ENCODE data around the gene CDH12.
"Not testable (repeated sequence)": the region's sequence is repeated elsewhere in the genome, so short reads cannot be mapped to it uniquely, and the experiment has no call there.

The CDH12 gene

GRCh38 chr5:22643356-22643755, 209.8 kb downstream of the CDH12 start:
- no peak for DNase-seq

DNA sequence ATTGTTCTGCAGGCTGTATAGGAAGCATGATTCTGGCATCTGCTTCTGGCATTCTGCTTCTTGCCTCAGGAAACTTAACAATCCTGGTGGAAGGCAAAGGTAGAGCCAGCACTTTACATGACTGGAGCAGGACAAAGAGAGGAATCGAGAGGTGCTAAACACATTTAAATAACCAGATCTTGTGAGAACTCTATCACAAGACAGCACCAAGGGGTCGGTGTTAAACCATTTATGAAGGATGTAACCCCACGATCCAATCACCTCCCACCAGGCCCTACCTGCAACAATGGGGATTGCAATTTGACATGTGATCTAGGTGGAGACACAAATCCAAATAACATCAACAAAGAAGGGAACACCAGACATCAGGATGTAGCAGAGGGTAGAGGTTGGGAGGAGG, 221.5 kb downstream of the CDH12 start:
- no peak for DNase-seq

GRCh38 chr5:22627029-22627428, 226.1 kb downstream of the CDH12 start:
- DNase-seq = no peak

DNA sequence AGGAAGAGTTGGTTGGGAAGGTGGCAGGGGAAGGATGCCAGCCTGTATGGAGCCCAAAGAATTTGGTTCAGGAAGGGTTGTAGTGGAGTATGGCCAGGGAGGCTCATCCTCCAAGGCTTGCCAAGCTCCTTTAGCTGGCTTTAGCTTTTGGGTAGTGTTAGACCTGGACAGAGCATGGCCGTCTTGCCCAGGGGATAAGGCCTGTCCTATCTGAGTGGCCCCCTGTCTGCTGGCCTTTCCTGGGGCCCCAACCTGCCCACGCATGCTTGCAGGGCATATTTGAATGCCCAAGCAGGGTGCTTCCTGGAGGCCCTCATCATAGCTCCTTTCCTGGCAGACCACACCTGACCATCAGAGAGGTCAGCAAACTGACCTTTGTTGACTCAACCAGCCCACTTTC, 227.7 kb downstream of the CDH12 start:
- no peak for DNase-seq

DNA sequence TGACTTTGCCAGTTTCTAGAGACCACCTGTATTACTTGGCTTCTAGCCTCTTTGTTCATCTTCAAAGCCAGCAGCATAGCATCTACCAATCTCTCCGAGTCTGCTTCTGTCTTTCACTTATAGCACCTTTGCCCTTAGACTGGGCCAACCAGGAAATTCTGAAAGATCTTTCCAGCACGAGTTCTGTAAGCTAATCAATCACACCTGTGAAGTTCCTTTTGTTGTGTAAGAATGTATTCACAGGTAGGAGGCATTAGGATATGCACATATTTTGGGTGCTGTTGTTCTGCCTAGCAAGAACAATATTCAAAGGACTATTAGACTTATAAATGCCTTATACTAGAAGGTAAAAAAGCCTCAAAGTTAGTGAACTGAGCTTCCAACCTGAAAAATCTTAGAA, 232.1 kb downstream of the CDH12 start:
- DNase-seq = no peak

GRCh38 chr5:22615964-22616363, 237.2 kb downstream of the CDH12 start:
- no peak for DNase-seq

DNA sequence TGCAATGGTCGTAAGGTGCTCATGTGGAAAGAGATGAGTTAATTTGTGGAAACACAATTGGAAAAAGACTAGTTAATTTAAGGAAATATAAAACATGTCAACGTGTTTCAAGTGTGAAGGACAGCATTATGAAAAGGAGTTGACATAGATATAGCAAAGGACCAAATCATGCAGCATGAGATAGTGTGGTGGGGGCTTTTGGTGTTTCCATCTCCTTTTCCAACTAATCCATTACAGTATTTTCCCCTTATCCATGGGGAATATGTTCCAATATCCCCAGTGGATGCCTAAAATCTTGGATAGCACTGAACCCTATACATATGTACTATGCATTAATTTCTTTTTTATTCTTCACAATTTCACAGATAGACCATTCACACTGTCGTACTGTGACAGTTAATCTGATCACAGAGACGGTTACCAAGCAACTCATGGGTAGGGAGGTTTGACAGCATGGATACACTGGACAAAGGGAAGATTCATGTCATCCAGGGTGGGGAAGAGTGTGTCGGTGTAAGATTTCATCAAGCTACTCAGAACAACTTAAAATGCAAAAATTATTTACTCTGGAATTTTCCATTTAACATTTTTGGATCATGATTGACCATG, 238.6 kb downstream of the CDH12 start:
- DNase-seq = no peak

- no peak for DNase-seq
These were observed 240.2 kb downstream of the CDH12 start for GRCh38 chr5:22612928-22613327.

- DNase-seq = no peak
These were observed 241.8 kb downstream of the CDH12 start for GRCh38 chr5:22611327-22611726.

DNA sequence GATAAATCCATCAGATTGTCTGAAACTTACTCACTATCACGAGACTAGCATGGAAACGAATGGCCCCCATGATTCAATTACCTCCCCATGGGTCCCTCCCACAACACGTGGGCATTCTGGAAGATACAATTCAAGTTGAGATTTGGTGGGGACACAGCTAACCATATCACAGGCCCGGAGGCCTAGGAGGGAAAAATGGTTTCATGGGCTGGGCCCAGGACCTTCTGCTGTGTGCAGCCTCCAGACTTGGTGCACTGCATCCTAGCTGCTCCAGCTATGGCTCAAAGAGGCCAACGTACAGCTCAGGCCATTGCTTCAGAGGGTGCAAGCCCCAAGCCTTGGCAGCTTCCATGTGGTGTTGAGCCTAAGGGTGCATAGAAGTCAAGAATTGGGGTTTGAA, 245.6 kb downstream of the CDH12 start:
- not testable (repeated sequence) for DNase-seq

DNA sequence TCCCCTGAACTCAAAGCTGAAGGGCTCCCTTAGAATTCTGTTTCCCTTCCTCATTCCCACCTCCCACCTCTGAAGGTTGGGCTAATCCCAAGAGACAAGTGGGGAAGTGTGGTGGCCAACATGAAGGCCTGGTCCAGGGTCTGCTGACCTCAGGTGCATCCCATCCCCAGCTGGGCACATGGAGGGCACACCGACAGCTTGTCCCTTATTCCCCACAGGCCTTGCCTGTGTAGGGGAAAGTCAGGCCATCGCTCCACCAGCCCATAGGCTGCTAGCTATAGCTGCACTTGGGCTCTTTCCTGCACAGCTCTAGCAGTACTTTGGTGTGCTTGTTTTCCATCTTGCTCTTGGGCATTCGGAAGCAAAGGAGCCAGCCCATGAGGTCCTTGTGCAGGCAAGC, 247.7 kb downstream of the CDH12 start:
- DNase-seq = no peak

GRCh38 chr5:22604711-22605110, 248.4 kb downstream of the CDH12 start:
- no peak for DNase-seq

GRCh38 chr5:22598796-22599195, 254.3 kb downstream of the CDH12 start:
- DNase-seq = no peak

- DNase-seq = peak; percentile 75
These were observed 256.7 kb downstream of the CDH12 start for GRCh38 chr5:22596404-22596970.

GRCh38 chr5:22594491-22594890, 258.7 kb downstream of the CDH12 start:
- no peak for DNase-seq

- no peak for DNase-seq
These were observed 259.6 kb downstream of the CDH12 start for GRCh38 chr5:22593592-22593991.

DNA sequence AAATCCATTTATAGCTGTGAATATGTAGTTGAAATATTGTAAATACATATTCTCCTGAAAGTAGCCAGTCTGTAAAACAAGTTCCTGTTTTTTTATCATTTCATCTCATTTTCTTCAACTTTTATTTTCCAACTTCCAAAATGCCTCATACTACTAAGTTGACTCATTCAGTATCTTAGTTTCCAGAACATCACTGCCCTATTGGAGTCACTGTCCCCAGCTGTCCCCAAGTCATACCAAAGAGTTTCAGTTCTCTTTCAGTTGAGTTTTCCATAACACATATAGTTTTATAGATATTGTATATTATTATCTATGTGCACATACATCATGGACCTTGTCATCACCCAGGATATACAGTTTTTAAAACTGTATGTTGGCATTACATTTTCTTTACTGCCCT, 261.7 kb downstream of the CDH12 start:
- no peak for DNase-seq

- no peak for DNase-seq
These were observed 262.4 kb downstream of the CDH12 start for GRCh38 chr5:22590677-22591268.

GRCh38 chr5:22577711-22578110, 275.4 kb downstream of the CDH12 start:
- DNase-seq = no peak

DNA sequence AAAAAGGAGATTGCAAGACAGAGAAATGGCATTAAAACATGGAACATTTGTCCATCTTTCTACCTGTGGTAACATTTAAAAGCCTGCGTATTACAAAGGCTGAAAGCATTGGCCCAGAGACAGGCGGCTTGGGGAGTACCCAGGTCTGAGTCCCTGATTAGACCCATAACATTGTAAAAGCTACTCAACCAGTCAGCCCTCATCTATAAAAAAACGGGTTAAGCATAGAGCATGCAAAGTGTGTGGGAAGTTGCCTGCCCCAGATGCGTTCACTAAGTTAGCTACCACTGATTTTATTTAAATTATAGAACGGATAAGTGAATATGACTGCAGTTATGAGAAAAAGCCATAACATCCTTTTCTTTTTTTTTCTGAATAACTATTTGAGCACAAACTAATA, 276.1 kb downstream of the CDH12 start:
- DNase-seq = no peak

GRCh38 chr5:22572941-22573340, 280.2 kb downstream of the CDH12 start:
- DNase-seq = no peak

DNA sequence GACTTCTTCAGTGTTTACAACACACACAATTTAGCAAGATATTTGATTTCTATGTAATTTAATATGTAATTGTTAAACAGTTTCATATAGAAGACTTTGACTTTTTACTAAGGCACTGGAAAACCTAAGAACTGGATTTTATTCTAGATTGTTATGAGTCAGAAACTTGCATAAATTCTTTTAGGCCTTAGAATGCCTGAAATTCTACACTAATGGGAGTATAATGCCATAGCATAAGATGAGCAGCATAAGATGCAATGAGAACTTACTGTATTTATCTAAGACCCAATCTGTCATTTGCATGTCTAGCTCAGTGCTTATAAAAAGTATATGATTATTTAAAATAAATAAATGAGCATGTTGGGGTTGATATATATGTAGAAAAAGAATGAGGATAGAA, 285.2 kb downstream of the CDH12 start:
- no peak for DNase-seq

DNA sequence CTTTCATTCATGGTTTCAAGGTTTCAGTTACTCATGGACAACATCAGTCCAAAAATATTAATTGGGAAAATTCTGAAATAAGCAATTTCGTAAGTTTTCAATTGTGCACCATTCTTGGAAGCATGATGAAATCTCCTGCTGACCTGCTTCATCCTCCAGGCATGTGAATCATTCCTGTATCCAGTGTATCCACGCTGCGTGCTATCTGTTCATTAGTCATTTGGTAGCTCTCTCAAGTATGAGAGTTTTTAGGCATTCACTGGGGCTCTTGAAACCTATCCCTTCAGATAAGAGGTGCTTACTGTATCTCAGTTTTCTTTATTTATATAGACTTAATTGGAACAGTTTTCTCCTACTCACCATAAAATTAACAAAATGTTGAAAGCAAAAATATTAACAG, 293.0 kb downstream of the CDH12 start:
- peak; percentile 82 for DNase-seq

GRCh38 chr5:22557251-22557650, 295.9 kb downstream of the CDH12 start:
- no peak for DNase-seq

- no peak for DNase-seq
These were observed 298.7 kb downstream of the CDH12 start for GRCh38 chr5:22554475-22554874.

Data from amniotic stem cell (primary cell).